K562 (cell line): ENCODE measurements around the gene PIGL.

Experiments
- SMARCA5 ChIP-seq: fragments of 450-650 bp; IDR thresholded peaks from 2 replicates; pipeline ENCODE4 v1.6.1; 2016
- ZBTB7A ChIP-seq: IDR thresholded peaks from 2 replicates; pipeline ENCODE4 v1.6.1; 2011; ENCODE audit warnings: low read depth, mild to moderate bottlenecking, low read length, moderate library complexity, borderline replicate concordance; ENCODE audit not compliant: control insufficient read depth
- ZNF311 ChIP-seq: fragments of 250-450 bp; sonication (Bioruptor Pico); IDR thresholded peaks from 2 replicates; pipeline ENCODE4 v1.4.0; 2020; ENCODE audit warnings: mild to moderate bottlenecking, moderate library complexity

- TF ChIP-seq ZNF311 (CRISPR knock-in tag) (no peak), SMARCA5 (no peak), ZBTB7A (no peak)
Measured at GRCh38 chr17:16361874-16362273, 144.9 kb downstream of the PIGL start.
